ENCODE data around the gene CFI.

DNA sequence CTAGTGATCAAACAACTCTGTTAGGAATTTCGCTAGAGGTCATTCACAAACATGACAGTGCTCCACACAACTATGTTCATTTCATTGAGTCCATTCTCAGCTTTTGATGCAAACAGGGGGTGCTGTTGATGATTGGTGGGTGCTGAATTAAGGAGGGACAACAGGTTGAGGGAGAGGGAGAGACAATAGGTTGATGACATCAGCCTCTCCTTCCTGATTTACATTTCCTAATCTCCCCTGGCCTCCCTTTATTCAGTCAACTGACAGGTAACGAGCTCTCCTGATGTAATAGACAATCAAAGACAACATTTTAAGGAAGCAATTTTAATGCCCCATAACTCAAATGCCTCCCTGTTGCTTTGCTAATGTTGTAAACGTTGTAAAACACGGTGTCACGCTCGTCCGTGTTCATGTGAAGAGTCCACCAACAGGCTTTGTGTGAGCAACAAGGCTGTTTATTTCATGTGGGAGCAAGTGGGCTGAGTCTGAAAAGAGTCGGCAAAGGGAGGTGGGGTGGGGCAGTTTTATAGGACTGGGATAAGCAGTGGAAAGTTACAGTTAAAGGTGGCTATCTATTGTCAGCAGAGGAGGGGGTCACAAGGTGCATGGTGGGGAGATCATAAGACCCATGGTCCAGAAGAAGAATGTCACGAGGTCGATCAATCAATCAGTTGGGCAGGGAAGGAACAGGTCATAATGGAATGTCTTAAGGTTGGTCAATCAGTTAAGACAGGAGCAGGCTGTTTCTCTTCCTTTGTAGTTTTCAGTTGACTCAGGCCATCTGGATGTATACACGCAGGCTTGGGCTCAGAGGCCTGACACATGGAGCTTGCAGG is 9.0 kb upstream of the CFI start:
- TF ChIP-seq CTCF (conservative IDR thresholded peaks at IDR 0.05; ENCODE audit: low read length) (no peak), EZH2phosphoT487 (IDR thresholded peaks at IDR 0.05; ENCODE audit: borderline replicate concordance, low read depth, low read length) (no peak)
